H1 (cell line): Measurements from ENCODE around the gene ZNF665. TPM values are rescaled to one million over a fixed set of nuclear protein-coding genes. Genes with fewer than 3 reads are reported as not detected.

Source experiments
- CTCF ChIA-PET: fragments of 300-600 bp; sonication (Branson Sonifier 250); formaldehyde crosslinking; loops from one replicate; lab custom pipeline; 2021; ENCODE audit not compliant: partially characterized antibody; lab: Charles Lee
- POLR2A ChIA-PET: fragments of 300-600 bp; sonication (Branson Sonifier 250); formaldehyde crosslinking; loops from one replicate; lab custom pipeline; 2021; ENCODE audit warnings: inconsistent platforms; ENCODE audit not compliant: partially characterized antibody; lab: Charles Lee
- DNase-seq, 2 experiments: peaks; one replicate each; pipeline versions ENCODE4 v3.0.0 to v3.0.0-alpha.2; 2010 to 2022; ENCODE audit warnings: low spot score in 2 of 2, low read depth in 1 of 2, mixed read lengths in 1 of 2
- FAIRE-seq: peaks from 2 replicates; lab custom pipeline; 2011; peaks lifted over from hg19 to GRCh38; lab: Jason Lieb, UNC
- H2AFZ ChIP-seq: 2 replicates; pipeline ENCODE4 v1.8.1; 2012; ENCODE audit warnings: low read length, inconsistent platforms
- H2AK5ac ChIP-seq: 2 replicates; pipeline ENCODE4 v1.6.1; 2013; ENCODE audit warnings: low read depth, low read length
- H2BK120ac ChIP-seq: replicated peaks from 2 replicates; pipeline ENCODE3; 2013; ENCODE audit warnings: low read depth, low read length, inconsistent platforms
- H2BK12ac ChIP-seq: 2 replicates; pipeline ENCODE4 v1.6.1; 2013; ENCODE audit warnings: low read depth, low read length
- H2BK15ac ChIP-seq: 2 replicates; pipeline ENCODE4 v1.6.1; 2013; ENCODE audit warnings: low read length
- H2BK20ac ChIP-seq: 2 replicates; pipeline ENCODE4 v1.6.1; 2013; ENCODE audit warnings: low read length
- H2BK5ac ChIP-seq: 2 replicates; pipeline ENCODE4 v1.6.1; 2013; ENCODE audit warnings: low read depth, low read length
- H3K14ac ChIP-seq: 2 replicates; pipeline ENCODE4 v1.6.1; 2013; ENCODE audit warnings: inconsistent platforms; ENCODE audit not compliant: insufficient read length
- H3K18ac ChIP-seq: 2 replicates; pipeline ENCODE4 v1.6.1; 2013; ENCODE audit warnings: low read length; ENCODE audit errors: extremely low read depth
- H3K23ac ChIP-seq: 2 replicates; pipeline ENCODE4 v1.6.1; 2013; ENCODE audit warnings: inconsistent platforms; ENCODE audit not compliant: insufficient read length
- H3K23me2 ChIP-seq: 2 replicates; pipeline ENCODE4 v1.6.1; 2013; ENCODE audit warnings: low read depth, low read length
- H3K27ac ChIP-seq: 2 replicates; pipeline ENCODE4 v1.6.1; 2011; ENCODE audit warnings: low read depth, low read length, inconsistent platforms
- H3K27me3 ChIP-seq, 4 experiments: replicated peaks in 1 of 4; 1 replicate in 1 of 4; 2 replicates in 3 of 4; pipeline versions ENCODE4 v1.6.1 to v1.8.1; 2011 to 2013; ENCODE audit warnings: low read length in 3 of 4, mild to moderate bottlenecking in 3 of 4, inconsistent platforms in 2 of 4, mixed read lengths in 2 of 4, moderate library complexity in 1 of 4; ENCODE audit not compliant: control insufficient read depth in 3 of 4, insufficient read depth in 3 of 4; ENCODE audit errors: extremely low read depth in 1 of 4
- H3K36me3 ChIP-seq, 4 experiments: 2 replicates each; pipeline versions ENCODE4 v1.6.1 to v1.8.1; 2011 to 2013; ENCODE audit warnings: mild to moderate bottlenecking in 4 of 4, low read length in 3 of 4, moderate library complexity in 2 of 4, control low read depth in 1 of 4, inconsistent platforms in 1 of 4; ENCODE audit not compliant: insufficient read depth in 4 of 4, control insufficient read depth in 2 of 4
- H3K4ac ChIP-seq: replicated peaks from 2 replicates; pipeline ENCODE3; 2013; ENCODE audit warnings: low read length, low read depth, mixed read lengths, inconsistent platforms; ENCODE audit not compliant: insufficient read length
- H3K4me1 ChIP-seq, 4 experiments: replicated peaks in 1 of 4; 1 replicate in 1 of 4; 2 replicates in 3 of 4; pipeline versions ENCODE4 v1.6.1 to v1.8.1; 2011 to 2013; ENCODE audit warnings: low read length in 3 of 4, inconsistent platforms in 2 of 4, mixed read lengths in 1 of 4; ENCODE audit not compliant: insufficient read depth in 4 of 4, control insufficient read depth in 3 of 4
- H3K4me2 ChIP-seq, 2 experiments: 2 replicates each; pipeline versions ENCODE4 v1.6.1 to v1.8.1; 2011 to 2013; ENCODE audit warnings: low read depth in 2 of 2, low read length in 2 of 2, control low read depth in 1 of 2, inconsistent platforms in 1 of 2, mild to moderate bottlenecking in 1 of 2; ENCODE audit not compliant: insufficient read depth in 1 of 2
- H3K4me3 ChIP-seq, 4 experiments: fragments of 200-600, 300-600 bp in 1 of 4; sonication (generic), shearing (Covaris generic), sonication (Bioruptor Twin) in 1 of 4; 2 replicates each; pipeline versions ENCODE4 v1.5.1 to v1.8.1; 2011 to 2016; ENCODE audit warnings: low read length in 4 of 4, low read depth in 3 of 4, control low read depth in 2 of 4, inconsistent platforms in 2 of 4, mild to moderate bottlenecking in 2 of 4, mixed read lengths in 1 of 4, moderate library complexity in 1 of 4; ENCODE audit not compliant: insufficient read depth in 2 of 4; ENCODE audit errors: extremely low read depth in 1 of 4
- H3K56ac ChIP-seq: replicated peaks from 2 replicates; pipeline ENCODE3; 2013; ENCODE audit warnings: low read depth, mild to moderate bottlenecking, mixed read lengths, low read length, inconsistent platforms; ENCODE audit not compliant: insufficient read length
- H3K79me1 ChIP-seq: 2 replicates; pipeline ENCODE4 v1.6.1; 2013; ENCODE audit warnings: low read depth, low read length, control low read depth
- H3K79me2 ChIP-seq, 2 experiments: 2 replicates each; pipeline versions ENCODE4 v1.6.1 to v1.8.1; 2012 to 2013; ENCODE audit warnings: low read length in 2 of 2, mild to moderate bottlenecking in 2 of 2, inconsistent platforms in 1 of 2; ENCODE audit not compliant: insufficient read depth in 2 of 2, control insufficient read depth in 1 of 2
- H3K9ac ChIP-seq, 4 experiments: replicated peaks in 1 of 4; 1 replicate in 1 of 4; 2 replicates in 3 of 4; pipeline versions ENCODE4 v1.6.1 to v1.8.1; 2011 to 2013; ENCODE audit warnings: low read depth in 3 of 4, low read length in 3 of 4, control low read depth in 2 of 4, mild to moderate bottlenecking in 2 of 4, moderate library complexity in 2 of 4, inconsistent platforms in 1 of 4; ENCODE audit errors: extremely low read depth in 1 of 4
- H3K9me3 ChIP-seq, 2 experiments: 2 replicates each; pipeline versions ENCODE4 v1.6.1 to v1.8.1; 2012 to 2013; ENCODE audit warnings: mild to moderate bottlenecking in 2 of 2, moderate library complexity in 2 of 2, control low read depth in 1 of 2, inconsistent platforms in 1 of 2, low read depth in 1 of 2, low read length in 1 of 2, mixed read lengths in 1 of 2; ENCODE audit not compliant: insufficient read depth in 2 of 2
- H4K20me1 ChIP-seq, 2 experiments: replicated peaks in 1 of 2; 2 replicates each; pipeline versions ENCODE3 to v1.8.1; 2011 to 2013; ENCODE audit warnings: inconsistent platforms in 2 of 2, low read length in 2 of 2, mild to moderate bottlenecking in 1 of 2; ENCODE audit not compliant: insufficient read depth in 2 of 2, control insufficient read depth in 1 of 2
- H4K5ac ChIP-seq: 2 replicates; pipeline ENCODE4 v1.6.1; 2013; ENCODE audit warnings: low read length, low read depth, mixed read lengths, inconsistent platforms; ENCODE audit not compliant: insufficient read length
- H4K8ac ChIP-seq: 2 replicates; pipeline ENCODE4 v1.8.0; 2013; ENCODE audit warnings: mild to moderate bottlenecking, moderate library complexity, low read length, inconsistent platforms; ENCODE audit not compliant: insufficient read depth; ENCODE audit errors: extremely low read depth
- H4K91ac ChIP-seq: replicated peaks from 2 replicates; pipeline ENCODE3; 2013; ENCODE audit warnings: low read length, mixed read lengths, inconsistent platforms; ENCODE audit not compliant: insufficient read length
- SP4 ChIP-seq: IDR thresholded peaks from 2 replicates; pipeline ENCODE4 v1.6.1; 2012; ENCODE audit warnings: low read length, inconsistent platforms
- WGBS, 2 experiments: shearing (Covaris generic) in 1 of 2; methylation state at CpG; one replicate each; pipeline versions ENCODE4 v1.1.6 to v1.1.7; 2013 to 2015; ENCODE audit warnings: low lambda C conversion rate in 2 of 2, mixed read lengths in 2 of 2, inconsistent platforms in 1 of 2, low coverage in 1 of 2, missing lambda C conversion rate in 1 of 2; ENCODE audit not compliant: insufficient replicate concordance in 2 of 2, insufficient coverage in 1 of 2, insufficient read length in 1 of 2; ENCODE audit errors: extremely low coverage in 1 of 2, missing lambda C conversion rate in 1 of 2; 5-methylcytosine and 5-hydroxymethylcytosine counted together
- polyA plus RNA-seq, 7 experiments: library from polyadenylated mRNA; depleted of rRNA in 3 of 7; stranded (reverse) in 5 of 7; unstranded in 2 of 7; fragments of >200 nt in 5 of 7; fragments of 200-250 nt in 2 of 7; gene quantifications; 1 replicate in 5 of 7; 2 replicates in 1 of 7; 4 replicates in 1 of 7; pipeline versions ENCODE4 v1.2.1 to v1.2.3, GENCODE V29; 2011 to 2013; ENCODE audit warnings: missing spikeins in 2 of 7, mixed read lengths in 2 of 7
- total RNA-seq: library from RNA; stranded (reverse); fragmentation: NEBNext Ultra II Directional; extraction: Animal tissue kit (Norgen Biotek cat#: 25700); gene quantifications from 2 replicates; pipeline ENCODE4 v1.2.1, GENCODE V29; 2021

The ZNF665 gene
- total and polyA plus RNA-seq, 2 of the 8 experiments (the other 6 are each of a cell fraction or from before 2014, with no cell fraction given), result 2.4 to 6.4 TPM

DNA sequence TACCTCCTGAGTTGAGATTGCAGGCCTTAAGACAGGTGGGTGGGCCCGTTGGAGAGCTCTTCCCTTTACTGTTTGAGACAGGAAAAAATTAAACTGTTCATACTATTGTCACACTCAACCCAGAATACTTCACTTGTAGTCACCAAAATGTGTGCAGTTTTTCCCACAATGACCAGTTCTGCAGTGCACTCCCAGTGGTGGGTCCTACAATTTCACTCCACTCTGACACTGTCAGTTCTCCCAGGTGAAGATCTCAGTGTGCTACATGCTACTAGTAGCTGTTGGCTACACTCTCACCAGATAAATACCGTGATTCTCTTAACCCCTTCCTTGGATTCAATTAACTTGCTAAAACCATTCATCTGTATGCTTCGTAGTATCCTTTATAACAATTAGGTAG is 2.9 kb downstream of the ZNF665 start:
- Histone ChIP-seq H3K27ac (no peak overlapping the region), H2AFZ (no peak overlapping the region), H3K9ac (no peak overlapping the region), H4K8ac (no peak overlapping the region), H3K23me2 (peaks cover 3% of the 10 kb centered on the region; the same call in 1 of the 2 replicates), H3K79me2 (no peaks in the 10 kb centered on the region), H3K9me3 (no peaks in the 10 kb centered on the region), H2AK5ac (no peak overlapping the region), H3K79me1 (no peaks in the 10 kb centered on the region), H3K4ac (no peak overlapping the region), H4K5ac (no peak overlapping the region), H4K20me1 (peaks cover 0 to 2% of the 10 kb centered on the region in 2 experiments), H2BK15ac (no peak overlapping the region), H3K36me3 (0 out of 8 replicates have a peak, but pooled peaks cover 0 to 2% (median 0%) of the 10 kb centered on the region in 4 experiments), H3K4me1 (no peaks in the 10 kb centered on the region), H3K4me3 (no peak overlapping the region), H3K4me2 (no peak overlapping the region), H3K18ac (no peak overlapping the region), H4K91ac (no peak overlapping the region), H2BK120ac (no peak overlapping the region), H3K27me3 (no peaks in the 10 kb centered on the region; a peak in 1 of 7 replicates), H2BK20ac (no peak overlapping the region), H2BK12ac (no peak overlapping the region), H3K14ac (no peak overlapping the region), H3K23ac (no peak overlapping the region), H2BK5ac (no peak overlapping the region), H3K56ac (no peak overlapping the region)
- 88% methylated on average over 3 of the region's 3 CpGs; no CpG with 5 or more reads in 1 of the 2 experiments for whole genome bisulfite sequencing, 2 experiments
- POLR2A ChIA-PET, result no interaction called here
- no peak for FAIRE-seq
- DNase-seq, result no peak
- CTCF ChIA-PET, result interaction anchor here (0.7 to 1.1 kb wide), 4 partner anchors 9 to 328 kb away, joined by 3 read pairs; no protein-coding TSS in a partner anchor
- TF ChIP-seq SP4, result no peak
